Stimulated activated CD8-positive, alpha-beta memory T cell treated with anti-CD3 and anti-CD28 coated beads, Interleukin-12 subunit alpha, Interleukin-12 subunit beta, amount 100 ng/mL, for 1 hour (primary cell): ENCODE results near the gene LTBR.

Experiments used
- DNase-seq: peaks from one replicate; pipeline ENCODE4 v3.0.0-alpha.2; 2020; ENCODE audit warnings: low read depth

LTBR gene

DNA sequence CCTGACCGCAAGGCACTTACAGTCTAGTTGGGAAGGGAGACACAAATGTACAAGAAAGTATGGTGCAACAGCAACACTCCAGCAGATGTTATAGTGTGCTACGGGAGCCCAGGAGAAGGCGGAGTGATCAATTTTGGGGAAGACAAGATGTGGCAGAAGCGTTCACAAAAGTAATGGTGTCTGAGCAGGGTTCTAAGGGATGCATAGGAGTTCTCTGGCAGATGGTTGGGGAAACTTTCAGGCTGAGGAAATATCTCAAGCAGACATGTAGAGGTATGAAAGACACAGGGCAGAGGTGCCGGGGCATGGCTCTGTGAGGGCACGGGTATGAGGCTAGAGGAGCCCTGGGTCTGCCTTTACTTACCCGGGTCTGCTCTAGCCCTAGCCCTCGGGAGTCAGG lies 37.0 kb upstream of the LTBR start:
- DNase-seq, result no peak

DNA sequence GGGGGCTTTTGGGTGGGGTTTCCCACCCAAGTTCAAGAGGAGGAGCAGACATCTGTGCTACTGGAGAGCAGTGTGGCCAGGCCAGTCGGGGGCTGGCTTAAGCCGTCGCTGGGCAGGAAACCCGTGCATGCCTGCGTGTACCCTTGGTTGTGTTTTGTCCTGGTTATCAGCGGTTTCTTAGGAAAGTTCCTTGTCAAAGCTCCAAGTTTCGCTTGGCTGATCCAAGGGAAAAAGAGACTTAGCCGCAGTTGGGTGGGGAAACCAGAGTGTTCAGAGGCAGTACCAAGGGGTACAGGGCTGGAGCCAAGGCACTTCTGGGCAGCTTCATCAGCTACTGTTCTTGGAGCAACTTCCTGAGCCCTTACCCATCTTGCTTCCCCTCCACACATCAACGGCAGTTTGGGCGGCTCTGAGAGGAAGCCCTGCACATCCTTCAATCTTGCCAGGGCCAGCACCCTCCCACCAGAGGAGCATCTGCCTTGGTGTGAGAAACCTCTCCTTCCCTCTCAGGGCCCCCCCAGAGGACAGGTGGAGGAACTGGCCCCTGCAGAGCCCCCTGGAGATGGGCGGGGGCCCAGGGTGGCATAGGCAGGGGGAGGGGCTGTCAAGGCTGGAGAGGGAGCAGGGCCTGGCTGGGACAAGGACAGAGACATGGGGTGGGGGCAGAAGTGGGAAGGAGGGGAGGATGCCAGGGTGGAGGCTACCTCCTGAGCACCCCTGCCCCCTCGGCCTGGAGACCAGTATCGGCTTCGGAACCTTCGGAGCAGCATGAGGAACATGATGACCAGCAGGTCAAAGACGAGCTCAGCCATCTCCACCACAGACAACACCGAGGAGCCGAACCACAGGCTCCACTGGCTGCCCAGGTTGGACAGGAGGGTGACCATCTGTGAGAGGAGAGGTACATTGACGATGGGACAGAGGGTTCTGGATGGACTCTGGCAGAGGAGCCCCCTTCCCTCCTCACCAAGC lies 36.3 kb upstream of the LTBR start:
- no peak for DNase-seq

DNA sequence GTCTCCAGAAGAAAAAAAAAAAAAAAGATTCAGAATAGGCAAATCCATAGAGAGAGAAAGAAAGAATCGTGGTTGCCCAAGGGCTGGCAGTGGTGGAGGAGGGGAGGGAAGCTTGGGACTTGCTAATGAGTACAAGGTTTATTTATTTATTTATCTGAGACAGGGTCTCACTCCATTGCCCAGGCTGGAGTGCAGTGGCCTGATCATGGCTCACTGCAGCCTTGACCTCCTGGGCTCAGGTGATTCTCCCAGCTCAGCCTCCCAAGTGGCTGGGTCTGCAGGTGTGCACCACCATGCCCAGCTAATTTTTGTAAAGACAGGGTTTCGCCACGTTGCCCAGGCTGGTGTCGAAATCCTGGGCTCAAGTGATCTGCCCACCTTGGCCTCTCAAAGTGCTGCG lies 32.3 kb upstream of the LTBR start:
- DNase-seq, result no peak

DNA sequence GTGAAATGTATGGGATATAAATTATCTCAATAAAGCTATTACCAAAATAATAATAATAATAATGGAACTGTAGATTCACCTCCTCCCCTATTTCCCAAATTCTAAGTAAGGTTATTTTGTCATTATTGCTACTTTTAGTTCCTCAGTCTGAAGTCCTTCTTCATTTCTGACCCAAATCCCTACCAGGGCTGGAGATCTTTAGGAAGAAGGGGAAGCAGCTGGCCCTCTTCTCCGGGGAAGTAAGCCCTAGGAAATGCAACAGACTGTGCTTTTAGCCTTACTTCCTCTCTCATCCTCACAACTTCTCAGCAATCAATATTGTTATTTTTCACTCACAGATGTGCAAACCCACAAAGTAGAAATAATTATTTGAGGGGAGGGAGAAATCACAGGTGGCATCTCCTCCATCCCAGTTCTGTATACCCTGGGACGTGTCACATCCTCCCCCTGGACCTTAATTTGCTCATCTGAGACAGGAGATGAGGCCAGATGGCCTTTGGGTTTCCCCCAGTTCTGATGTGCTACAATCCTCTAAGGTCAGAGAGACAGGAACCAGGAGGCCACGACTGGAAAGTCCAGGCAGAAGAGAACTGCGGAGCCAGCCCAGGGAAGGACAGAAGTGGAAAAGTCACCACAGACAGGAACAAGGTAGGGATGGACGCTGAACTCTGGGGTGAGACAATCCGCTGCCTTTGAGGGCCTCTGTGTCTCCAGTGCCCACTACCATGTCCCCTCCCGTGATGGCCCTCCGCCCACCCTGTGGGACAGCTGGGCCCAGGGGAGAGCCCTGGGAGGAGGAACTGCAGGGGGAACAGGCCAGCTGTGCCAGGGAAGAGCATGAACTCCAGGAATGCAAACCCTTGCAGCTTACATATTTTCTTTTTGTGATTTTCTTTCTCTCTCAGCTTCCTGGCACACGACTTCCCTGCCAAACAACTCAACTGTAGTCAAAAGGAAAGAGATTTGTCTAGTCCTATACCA lies 31.5 kb upstream of the LTBR start:
- no peak for DNase-seq

DNA sequence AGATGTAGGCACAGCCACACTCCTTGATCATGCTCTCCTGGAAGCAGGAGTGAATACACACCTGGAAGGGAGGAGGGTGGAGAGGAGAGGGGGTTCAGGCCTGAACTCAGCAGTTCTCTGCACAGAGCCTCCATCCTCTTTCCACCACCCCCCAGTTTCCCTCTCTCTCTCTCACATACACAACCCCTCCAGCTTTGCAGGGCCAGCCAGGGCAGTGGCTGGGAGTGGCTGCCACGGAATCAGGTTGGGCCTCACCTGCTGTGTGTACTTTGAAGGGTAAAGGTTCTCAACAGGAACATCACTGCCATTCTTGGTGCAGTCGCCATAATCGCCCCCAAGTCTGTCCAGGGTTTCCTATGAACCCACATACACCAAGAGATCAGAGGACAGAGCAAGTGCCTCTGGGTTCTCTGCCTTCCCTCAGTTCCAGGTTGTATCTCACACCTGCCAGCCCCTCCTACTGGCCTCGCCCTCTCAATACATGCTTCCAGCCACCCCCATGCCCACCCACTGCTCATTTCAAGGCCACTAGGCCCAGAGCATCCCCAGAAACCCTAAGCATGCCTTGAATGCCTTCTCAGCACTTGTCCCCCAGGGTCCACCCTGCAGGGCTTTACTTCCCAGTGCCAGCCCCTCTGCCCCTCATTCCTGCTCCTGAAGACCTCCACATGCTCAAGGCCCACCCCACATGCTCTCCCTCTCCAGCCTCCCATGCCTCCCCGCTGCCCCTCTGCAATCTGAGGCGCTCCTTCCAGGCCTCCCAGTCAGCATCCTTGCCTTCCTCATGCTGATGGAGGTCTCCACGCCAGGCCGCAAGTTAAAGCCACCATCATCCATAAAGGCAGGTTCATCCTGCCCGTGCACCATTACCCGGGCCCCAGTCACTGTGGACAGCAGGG lies 29.2 kb upstream of the LTBR start:
- DNase-seq, result no peak

DNA sequence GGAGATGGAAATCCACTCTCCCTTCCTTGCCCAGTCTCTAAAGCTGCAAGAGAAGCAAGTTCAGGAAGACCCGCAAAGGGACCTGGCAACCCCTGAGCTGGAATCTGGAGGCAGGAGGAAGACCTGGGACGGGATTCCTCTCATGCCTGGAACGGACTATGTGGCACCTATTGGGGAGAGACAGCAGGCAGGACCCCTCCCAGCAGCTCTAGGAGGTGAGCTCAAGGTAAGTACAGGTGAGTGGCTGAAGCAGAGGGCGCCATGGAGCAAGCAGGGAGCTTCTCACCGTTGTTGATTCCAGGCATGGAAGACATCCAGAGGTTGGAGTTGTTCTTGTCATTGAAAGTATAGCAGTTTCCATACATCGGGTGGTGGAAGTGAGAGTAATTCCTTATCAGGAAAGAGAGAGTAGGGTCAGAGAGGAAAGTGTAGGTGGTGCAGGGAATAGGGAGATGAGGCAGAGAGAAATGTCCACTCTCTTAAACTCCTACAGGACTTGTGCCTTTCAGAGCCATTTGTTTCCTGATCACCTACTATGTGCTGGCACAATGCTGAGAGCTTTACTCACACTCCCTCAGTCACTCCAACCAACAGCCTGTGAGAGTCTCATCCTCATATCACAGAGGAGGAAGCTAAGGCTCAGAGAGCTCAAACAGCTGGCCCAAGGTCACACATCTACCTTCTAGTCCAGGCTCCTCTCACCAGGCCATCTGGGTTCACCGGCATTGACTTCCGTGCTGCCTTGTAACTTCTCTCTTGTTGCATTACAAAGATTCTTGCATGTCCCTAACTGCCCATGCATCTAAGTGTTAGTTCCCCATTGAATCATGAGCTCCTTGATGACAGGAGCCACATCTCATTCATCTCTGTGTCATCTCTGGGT lies 28.2 kb upstream of the LTBR start:
- no peak for DNase-seq

DNA sequence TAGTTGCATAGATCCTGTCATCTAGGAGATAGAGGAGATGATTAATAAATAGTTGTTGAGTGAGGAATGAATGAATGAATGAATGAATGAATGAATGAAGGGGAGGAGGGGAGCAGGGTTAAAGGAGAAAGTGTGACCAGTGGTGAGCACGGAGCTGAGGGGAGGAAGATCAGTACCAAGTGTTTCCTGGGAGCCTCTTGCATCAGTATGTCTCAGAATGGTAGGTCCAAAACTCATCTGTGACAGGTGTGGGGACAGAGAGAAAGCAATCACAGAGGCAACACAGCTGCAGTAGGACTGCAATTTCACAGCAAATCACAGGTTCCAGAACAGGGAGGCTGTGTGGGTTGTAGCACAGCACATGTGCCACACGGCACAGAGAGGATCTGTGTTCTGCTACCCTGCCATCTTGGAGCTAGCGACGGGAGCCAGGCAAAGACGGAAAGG lies 27.6 kb upstream of the LTBR start:
- DNase-seq, result no peak

DNA sequence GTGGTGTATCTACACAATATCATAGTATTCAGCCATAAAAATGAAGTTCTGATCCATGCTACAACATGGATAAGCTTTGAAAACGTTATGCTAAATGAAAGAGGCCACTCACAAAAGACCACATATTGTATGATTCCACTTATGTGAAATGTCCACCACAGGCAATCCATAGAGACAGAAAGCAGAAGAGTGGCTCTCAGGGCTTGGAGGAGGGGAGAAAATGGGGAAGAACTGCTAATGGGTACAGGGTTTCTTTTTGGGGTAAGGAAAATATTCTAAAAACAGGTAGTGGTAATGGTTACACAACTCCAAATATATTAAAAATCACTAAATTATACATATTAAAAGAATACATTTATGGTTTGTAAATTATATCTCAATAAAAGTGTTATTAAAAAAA lies 25.1 kb upstream of the LTBR start:
- no peak for DNase-seq

DNA sequence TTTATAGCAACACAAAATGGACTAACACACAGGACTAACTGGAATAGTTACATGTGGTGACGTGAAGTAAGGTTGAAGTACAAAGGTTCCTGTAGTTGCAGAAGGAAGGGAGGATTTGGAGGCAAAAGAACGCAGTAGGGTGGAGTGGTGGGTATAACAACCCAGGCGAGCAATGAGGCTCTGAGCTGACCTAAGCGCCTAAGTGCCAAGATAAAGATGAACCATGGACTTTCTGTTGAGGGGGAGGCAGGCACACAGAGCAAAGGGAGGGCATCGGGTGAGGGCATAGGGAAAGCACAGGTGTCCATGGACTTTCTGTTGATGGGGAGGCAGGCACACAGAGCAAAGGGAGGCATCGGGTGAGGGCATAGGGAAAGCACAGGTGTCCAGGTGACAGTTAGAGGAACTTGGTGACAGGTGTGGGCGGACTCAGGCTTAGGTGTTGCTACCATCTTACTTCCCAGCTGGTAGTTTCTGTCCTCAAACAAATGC lies 23.8 kb upstream of the LTBR start:
- DNase-seq, result no peak

DNA sequence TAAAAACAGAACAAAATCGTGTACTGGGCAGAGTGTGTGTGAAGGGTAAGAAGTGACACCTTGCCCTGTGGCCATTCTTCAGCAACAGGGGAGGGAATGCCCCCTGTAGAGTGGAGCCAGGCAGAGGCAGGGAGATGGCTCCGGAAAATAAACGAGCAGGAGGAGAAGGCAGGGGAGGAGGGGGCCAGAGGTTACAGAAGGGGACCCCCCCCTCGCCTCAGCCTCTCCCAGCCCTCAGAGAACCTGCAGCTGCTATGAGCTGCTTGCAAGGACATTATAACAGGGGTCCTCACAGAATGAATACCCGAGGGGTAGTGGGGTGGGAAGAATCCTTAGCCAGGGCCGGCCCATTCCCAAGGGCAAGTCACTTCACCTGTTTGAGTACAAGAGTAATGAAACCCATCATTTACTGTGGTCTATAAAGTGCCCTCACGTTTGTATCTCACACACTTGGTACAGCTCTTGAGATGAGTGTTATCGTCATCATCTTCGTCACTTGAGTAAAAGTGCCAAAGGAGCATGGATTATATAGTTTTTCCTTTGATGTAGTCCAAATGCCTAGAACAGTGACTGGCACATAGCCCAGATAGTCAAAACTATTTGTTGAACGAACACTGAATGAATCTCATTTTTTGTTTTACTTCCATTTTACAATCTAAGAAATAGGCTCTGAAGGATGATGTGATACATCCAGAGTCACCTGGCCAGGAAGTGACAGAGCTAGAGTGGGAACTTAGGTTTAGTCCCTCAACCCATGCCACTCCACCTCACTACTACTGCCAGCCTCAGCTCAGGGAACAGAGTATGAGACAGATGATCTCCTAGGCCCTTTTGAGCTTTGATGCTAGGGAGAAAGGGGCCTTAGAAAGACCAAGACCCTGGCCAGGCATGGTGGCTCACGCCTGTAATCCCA lies 23.1 kb upstream of the LTBR start:
- no peak for DNase-seq

DNA sequence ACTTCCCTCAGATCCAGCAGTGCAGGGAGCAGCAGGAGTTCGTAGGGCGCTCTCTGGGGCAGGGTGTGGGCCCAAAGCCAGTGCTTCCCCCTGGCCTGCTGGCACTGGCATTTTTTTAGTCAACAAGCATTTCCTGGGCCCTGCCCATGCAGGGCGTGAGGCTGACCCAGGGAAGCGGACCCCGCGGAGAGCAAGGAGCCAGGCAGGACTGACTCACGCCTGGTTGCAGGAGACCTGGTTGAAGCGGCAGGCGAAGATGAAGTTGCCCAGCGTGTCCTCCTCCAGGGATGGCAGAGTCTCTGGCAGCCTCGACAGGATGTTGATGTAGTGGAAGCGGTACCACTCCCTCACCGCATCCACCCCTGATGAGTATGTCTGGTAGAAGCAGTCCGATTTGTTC lies 22.1 kb upstream of the LTBR start:
- DNase-seq, result no peak

DNA sequence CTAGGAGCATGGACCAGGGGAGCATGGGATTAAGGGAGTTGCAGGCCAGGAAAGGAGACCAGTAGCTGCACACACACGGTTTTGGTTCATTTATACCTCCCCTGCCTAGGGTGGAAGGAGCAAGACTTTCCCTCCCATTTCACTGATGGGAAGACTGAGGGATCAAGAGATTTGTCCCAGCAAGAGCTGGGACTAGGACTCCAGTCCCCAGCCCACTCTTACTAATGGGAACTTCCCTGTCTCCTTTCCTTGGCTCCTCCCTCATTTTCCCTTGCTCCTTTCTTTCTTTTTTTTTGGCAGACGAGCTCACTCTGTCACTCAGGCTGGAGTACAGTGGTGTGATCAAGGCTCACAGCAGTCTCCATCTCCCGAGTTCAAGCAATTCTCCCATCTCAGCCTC lies 21.6 kb upstream of the LTBR start:
- DNase-seq, result no peak

DNA sequence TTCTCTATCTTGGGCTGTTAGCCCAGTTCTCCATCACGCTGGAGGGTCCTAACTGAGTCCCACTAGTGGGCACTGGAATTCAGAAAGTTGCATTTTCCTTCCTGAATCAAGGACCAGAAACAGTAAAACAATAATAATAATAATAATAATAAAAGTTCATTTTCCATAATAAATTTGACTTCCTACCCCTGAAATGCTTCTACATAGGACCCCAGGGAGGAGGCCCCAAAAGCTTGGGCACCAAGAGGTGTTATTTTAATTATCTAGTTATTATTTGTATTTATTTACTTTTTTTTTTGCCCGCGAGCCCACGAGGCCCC lies 21.0 kb upstream of the LTBR start:
- no peak for DNase-seq

DNA sequence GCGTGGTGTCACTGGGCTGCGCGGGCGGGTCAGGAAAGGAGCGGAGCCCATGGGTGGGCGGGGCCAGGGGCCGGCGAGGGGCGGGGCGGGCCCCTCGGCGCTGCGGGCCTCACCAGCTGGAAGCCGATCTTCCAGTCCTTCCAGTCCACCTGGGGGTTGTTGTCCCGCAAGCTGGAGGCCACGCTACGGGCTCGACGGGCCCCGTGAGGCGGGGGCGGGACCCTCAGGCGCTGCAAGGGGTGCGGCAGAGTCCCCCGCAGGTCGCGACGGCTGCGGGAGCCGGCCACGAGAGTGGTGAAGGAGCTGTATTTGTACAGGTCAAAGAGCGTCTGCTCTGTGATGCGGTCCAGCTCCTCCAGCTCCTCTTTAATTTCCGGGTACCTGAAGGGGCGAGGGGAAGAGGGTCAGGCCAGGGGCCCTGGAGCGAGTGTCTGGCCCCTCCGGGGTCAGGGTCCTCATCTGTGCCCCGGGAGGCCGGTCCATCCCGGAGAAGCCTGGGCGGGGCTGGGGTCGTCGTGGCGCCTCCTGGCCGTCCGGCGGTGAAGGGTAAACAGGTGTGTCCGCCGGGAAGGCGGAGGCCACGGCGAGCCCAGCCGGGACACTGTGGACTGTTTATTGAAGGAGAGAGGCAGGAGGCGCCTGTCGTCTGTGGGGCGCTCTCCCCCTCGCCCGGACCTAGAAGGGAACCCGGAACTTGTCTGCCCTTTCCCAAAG lies 20.5 kb upstream of the LTBR start:
- DNase-seq, result peak; percentile 41

DNA sequence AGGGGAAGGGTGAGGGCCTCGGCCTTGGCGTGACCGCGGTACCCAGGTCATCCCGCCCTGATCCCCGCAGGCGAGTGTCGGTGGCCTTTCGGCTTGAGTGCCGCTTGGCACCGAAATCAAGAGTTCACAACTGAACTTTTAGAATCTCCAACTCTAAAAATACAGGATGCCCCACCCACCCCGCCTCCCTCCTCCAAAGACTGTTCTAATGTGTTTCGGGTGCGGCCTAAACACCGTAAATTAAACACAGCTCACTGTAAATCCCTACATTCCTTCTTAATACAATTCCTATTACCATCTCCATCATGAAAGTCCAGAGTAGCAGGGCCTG lies 20.0 kb upstream of the LTBR start:
- no peak for DNase-seq

DNA sequence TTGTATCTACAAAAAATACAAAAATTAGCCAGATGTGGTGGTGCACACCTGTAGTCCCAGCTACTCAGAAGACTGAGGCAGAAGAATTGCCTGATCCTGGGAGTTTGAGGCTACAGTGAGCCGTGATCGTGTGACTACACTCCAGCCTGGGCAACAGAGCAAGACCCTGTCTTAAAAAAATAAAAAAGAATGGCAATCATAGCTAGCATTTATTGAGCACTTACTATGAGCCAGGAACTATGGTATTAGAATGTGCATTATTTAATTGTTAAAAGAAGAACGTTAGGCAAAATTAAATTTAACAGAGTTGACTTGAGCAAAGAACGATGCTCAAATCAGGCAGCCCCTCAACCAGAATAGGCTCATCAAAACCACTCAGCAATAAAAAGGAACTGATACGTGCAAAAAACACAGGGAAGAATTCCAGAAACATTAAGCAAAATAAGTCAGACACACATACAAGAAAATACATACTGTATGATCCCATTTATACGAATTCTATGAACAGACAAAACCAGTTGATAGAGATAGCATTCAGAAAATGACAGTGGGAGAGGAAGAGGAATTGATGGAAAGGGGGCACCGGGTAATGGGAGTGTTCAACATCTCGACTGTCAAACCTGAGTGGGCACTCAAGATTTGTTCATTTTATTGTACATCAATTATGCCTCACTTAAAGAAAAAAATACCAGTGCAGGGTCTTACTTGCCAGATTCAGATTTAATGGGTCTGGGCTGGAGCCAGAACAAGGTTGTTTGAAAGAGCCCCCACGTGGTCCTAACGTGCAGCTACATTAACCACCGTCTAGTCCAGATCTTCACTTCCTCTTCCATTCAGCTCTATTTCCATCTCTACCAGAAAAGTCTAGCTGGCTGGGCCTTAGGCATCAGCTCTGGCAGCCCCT lies 16.6 kb upstream of the LTBR start:
- DNase-seq, result no peak

DNA sequence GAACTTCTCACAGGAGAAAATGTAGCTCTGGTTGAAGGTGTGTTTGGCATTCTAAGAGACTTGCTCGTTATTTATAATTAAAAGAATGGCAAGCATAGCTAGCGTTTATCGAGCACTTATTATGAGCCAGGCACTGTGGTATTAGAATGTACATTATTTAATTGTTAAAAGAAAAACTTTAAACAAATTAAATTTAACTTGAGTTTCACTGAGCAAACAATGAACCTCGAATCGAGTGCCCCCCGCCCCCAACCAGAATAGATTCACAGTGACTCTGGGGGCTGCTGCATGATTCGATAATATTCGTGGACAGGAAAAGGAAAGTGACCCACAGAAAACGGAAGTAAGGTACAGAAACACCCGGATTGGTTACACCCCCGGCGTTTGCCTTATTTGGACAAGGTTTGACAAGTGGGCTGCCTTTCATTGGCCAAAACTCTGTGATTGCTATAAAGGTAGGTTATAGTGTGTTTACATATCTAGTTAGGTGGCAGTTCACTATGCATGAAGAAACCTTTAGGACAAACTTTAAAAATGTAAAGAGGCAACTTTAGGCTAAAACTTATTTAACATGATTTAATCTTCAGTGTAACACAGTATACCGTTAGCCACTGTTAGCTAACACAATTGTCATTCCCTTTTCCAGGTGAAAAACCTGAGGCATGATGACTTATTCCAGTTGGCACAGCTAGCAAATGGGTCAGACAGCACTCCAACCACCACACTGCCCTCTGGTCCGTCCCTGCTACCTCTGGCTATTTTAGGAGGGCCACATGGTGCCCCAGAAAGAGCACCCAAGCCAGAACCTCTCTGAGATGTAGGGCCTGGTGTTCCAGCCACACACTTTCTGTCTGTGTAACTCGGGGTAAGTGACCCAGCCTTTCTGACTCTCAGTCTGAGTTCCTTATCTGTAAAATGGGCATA lies 15.7 kb upstream of the LTBR start:
- DNase-seq, result no peak
